Measurements from ENCODE around the gene CASP4.
"Not testable (repeated sequence)": the region's sequence is repeated elsewhere in the genome, so short reads cannot be mapped to it uniquely, and the experiment has no call there.

CASP4 gene

DNA sequence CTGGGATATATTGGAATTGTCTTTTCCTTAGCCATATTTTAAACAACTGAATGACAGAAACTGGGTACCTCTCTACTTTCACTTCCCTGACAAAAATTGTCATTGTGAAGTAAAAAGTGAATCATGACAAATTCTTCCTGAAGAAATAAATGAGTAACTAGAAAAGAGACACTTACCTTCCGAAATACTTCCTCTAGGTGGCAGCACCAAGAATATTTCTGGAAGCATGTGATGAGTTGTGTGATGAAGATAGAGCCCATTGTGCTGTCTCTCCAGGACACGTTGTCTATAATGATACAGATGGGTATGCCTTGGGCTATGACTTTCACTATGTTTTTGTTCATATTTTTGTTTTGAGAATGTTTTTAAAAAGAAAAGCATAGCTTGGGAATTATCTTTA lies 21.5 kb downstream of the CASP4 start:
- DNase-seq = no peak

DNA sequence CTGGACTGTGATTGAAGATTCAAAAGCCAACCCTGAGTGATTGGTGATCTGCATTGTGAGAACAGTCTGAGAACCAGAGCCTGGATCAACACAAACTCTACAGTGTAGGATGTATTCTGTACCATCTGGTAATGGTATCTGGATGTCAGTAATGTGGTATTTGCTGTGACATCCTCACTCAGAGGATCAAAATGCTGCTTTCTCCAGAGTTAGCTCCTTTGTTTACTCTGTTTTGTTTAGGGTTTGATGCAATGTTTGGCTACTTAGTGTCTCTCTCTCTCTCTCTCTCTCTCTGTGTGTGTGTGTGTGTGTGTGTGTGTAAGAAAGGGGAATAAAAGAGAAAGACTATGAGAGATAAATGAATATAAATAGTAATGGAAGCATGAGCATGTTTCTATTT lies 24.3 kb downstream of the CASP4 start:
- no peak for DNase-seq

DNA sequence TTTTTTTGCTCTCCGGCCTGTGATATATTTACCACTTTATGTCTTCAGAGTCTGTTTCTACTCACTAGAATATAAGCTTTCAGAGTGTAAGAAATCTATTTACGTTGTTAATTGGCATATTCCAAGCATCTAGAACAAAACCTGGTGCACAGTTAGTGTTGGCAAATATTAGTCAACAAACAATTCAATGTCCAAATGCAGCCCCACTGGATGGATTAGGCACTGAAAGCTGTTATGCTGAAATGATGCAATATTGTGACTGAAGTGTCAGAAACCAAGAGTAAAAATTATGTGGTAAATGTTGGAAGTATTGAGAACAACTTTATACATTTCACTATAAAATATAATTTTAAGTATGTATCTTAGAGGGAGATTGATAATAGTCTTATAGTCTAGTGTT lies 24.8 kb downstream of the CASP4 start:
- DNase-seq = no peak

DNA sequence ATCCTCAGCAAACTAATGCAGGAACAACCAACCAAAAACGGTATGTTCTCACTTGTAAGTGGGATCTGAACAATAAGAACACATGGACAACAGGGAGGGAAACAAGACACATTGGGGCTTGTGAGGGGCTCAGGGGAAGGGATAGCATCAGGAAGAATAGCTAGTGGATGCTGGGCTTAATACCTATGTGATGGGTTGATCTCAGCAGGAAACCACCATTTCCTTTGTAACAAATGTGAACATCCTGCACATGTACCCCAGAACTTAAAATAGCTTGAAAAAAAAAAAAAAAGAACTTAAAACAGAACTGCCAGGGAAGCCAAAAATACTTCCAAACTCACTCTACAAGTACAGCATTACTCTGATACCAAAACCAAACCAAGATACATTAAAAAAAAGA lies 33.8 kb downstream of the CASP4 start:
- no peak for DNase-seq

DNA sequence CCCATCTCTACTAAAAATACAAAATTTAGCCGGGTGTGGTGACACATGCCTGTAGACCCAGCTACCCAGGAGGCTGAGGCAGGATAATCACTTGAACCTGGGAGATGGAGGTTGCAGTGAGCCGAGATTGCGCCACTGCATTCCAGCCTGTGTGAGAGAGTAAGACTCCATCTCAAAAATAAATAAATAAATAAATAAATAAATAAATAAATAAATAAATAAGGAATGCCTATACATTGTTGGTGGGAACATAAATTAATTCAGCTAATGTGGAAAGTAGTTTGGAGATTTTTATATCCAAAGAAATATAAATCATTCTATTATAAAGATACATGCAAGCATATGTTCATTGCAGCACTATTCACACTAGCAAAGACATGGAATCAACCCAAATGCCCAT lies 34.3 kb downstream of the CASP4 start:
- DNase-seq = not testable (repeated sequence)

DNA sequence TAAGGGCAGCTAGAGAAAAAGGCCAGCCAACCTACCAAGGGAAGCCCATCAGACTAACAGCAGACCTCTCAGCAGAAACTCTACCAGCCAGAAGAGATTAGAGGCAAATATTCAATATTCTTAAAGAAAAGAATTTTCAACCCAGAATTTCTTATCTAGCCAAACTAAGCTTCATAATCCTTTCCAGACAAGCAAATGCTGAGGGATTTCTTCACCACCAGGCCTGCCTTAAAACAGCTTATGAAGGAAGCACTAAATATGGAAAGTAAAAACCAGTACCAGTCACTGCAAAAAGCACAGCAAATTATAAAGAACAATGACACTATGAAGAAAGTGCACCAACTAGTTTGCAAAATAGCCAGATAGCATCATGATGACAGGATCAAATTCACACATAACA lies 39.6 kb downstream of the CASP4 start:
- no peak for DNase-seq

DNA sequence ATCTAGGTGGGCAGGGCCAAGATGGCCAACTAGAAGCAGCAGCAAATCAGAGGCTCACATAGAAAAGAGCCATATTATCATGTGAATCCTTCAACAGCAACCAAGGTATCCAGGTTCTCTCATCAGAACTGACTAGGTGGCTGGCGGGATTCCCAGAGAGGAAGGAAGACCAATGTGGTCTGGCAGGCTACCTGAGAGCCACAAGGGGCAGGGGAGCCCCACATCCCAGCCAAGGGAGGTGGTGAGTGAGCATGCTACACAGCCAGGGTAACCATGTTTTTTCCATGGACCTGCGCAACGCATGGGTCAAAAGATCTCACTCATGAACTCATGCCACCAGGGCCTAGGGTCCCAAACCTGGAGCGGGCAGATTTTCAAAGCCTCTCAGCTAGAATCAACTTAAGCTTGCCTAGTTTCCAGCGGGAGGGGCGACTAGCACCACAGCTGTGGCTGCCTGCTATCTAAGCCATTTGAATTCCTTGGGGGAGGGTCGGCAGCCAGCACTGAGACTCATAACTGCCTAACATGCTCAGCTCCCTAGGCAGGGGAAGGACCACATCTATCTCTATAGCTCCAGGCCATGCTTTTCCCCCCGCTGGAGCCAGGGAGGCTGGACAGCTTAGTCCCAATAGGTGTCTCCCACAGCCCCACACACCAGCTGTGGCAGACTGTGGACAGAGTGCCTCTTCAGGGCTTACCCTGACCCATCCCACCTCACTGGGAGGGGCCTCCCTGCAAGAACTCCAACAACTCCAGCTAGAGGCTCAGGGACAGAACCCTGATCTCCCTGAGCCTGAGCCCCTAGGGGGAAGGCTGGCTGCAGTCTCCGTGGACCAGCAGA lies 41.4 kb downstream of the CASP4 start:
- DNase-seq = no peak

DNA sequence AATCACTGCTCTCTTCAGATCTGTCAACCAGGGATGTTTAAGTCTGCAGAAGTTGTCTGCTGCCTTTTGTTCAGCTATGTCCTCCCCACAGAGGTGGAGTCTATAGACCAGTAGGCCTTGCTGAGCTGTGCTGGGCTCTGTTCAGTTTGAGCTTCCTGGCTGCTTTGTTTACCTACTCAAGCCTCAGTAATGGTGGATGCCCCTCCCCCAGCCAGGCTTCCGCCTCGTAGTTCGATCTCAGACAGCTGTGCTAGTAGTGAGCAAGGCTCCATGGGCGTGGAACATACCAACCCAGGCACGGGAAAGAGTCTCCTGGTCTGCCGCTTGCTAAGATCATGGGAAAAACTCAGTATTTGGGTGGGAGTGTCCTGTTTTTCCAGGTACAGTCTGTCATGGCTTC lies 42.5 kb downstream of the CASP4 start:
- no peak for DNase-seq

DNA sequence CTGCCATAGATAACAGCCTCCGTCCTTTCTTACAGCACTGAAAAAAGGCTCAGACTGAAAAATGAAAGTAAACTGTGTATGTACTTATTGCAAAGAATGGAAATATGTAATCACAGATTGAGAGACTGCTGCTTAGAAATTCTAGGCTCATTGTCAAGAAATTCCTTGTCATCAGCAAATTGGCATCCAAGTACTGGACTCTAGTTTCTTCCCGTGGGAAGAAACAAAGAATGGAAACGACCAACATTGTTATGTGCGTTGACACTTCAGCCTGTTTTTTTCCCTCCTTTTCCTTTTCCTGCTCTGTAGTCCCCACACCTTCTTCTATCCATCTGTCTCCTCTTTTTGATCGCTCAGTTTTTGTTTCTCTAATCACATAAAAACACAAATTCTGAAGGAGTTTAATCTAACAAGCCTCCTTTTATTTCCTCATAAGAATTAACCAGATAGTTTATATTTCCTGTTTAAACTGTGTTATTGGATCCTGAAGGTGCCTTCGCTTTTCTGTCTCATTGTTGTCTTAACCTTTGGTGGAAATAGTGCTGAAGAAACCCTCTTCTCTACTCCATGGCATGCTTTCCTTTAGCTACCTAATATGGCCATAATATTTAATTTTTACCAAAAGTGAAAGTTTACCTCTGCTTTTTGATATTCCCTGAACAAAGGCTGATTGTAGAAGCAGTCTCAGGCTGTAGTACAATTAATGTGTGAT lies 50.1 kb downstream of the CASP4 start:
- DNase-seq = no peak

DNA sequence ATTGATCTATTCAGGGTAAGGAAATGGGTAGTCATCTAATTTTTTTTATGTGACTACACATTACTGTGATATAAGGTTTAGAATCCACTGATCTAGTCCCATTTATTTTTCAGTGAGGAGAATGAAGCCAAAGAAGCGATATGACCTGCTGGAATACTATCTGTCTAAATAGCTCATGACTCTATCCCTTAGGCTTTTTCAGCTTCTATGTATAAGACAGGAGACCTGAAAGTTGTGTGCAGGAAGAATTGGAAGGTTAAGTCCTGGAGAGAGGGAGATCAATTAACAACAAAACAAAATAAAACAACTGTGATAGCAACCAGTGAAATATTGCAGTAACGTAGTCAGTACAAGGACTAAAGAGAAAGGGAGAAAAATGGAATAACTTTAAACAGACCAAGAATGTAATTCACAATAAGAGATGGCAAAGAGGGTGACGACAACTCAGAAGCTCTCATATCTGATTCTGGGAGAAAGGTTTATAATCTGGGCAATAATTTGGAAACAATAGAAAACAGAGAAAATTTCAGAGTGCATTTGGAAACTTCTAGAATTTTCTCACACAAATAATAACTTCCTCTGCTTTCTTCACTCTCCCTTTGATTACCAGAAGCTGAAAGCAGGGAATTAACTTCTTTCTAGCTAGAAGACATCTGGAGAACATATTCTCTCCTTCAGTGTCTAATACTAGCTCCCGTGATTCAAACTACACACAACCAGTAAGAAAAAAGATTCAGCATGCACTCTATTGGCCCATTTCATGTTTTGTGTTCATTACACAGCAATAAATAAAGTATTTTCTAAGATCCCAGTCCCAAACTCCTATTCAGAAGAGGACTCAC lies 50.9 kb downstream of the CASP4 start:
- DNase-seq = no peak

DNA sequence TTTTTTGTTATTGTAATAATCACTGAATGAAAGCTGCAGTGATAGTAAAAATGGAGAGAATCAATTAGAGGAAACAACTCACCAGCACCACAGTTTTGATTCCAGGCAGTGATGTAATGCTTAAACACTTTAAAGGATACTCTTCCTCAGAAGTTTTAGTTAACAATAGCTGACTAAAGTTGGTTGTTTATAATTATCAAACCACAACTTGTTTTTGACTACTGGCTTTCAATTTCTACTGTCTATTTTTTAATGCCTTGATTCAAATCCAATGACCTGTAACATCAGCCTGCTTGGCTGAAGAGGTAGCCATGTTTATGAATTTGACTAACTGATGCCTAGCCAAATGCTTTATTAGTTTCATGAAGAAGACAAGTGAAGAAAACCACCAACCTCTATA lies 51.9 kb downstream of the CASP4 start:
- DNase-seq = no peak

DNA sequence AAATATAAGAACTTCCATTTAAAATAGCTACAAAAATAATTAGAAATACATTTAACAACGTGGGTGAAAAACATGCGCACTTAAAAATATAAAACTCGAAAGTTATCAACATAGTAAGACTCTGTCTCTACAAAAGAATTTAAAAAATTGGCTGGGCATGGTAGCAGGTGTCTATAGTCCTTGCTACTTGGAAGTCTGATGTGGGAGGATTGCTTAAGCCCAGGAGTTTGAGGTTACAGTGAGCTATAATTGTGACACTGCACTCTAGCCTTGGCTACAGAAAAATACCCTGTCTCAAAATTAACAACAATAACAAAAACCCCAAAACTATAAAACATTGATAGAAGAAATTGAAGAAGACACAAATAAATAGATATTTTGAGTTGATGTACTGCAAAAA lies 56.3 kb downstream of the CASP4 start:
- no peak for DNase-seq

DNA sequence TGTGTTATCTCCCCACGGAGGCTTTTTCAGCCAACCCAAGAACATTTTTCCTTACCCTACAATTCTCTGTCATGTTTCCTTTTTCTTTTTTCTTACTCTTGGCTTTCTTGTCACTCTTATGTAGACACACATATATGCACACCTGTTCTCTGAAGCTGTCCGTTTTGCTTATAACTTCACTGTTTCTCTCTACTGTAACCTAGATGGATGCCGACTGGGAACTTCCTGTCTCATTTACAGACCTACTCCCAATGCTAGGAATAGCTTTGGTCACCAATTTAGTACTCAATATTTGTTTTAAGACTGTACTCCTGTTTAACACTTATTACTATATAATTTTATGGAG lies 60.2 kb downstream of the CASP4 start:
- no peak for DNase-seq

DNA sequence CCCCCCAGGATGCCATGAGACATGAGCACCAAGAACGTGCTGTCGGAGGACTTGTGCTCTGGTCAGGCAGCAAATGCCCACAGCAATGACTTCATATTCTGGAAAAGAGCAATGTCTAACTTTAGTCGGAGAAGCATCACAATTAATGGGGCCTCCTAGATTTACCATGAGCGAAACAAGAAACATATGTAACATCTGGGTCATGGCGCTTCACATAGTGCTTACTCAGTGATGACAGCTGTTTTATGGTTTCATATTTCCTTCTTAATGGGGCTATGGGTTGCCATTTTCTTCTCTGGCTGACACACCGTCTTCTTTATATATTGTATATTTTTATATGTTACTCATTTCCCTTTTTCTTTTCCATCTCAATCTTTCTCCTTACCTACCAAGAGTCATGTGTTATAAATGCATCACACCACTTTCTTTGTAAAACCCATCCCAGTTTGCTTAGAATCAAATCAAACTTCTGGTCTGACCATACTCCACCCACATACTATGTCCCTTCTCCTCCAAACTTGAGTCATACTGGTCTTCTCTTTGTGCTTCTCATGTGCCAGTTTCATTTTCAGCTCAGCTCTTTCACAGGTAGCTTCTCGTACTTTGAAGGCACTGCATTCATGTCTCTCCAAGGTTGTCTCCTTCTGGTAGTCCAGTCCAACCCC lies 60.7 kb downstream of the CASP4 start:
- DNase-seq = no peak

DNA sequence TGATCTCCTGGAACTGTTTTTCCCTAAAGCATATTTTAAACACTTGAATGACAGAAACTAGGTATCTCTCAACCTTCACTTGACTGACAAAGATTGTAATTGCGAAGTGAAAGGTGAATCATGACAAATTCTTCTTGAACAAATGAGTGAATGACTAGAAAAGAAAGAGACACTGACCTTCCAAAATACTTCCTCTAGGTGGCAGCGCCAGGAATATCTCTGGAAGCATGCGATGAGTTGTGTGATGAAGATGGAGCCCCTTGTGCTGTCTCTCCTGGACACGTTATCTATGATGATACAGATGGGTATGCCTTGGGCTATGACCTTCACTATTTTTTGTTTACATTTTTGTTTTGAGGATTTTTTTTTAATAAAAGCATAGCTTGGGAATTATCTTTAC lies 63.1 kb downstream of the CASP4 start:
- no peak for DNase-seq

DNA sequence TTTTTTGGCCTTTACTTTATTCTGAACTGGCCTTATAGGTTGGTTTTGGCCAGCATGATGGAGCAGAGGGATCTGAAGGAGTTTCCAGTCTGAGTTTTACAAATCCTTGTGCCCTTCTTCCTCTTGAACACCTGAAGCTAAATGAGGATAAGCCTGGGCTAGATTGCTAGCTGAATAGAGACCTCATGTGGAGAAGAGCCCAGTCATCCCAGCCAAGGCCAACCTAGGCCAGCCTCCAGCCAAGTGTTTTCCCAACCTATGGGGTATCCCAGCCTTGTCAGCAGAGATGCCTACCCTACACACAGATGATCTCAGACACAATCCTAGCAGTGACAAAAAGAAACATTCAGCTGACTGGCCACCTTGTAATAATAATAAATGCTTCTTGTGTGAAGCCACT lies 69.1 kb downstream of the CASP4 start:
- no peak for DNase-seq

DNA sequence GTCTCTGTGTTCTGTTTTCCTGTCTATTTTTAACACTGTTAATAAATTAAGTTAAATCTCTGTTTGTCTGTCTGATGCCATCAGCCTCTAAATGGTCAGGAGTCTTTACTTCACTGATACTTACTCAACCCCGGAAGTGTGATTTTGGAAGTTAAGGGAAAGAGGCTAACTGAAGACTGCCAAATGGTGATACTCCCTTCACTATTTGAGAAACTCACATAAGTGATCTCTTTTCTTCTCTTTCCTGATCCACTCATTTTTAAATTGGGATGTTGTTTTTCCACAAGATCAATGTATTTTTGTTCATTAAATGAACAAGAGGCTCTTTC lies 69.7 kb downstream of the CASP4 start:
- no peak for DNase-seq

DNA sequence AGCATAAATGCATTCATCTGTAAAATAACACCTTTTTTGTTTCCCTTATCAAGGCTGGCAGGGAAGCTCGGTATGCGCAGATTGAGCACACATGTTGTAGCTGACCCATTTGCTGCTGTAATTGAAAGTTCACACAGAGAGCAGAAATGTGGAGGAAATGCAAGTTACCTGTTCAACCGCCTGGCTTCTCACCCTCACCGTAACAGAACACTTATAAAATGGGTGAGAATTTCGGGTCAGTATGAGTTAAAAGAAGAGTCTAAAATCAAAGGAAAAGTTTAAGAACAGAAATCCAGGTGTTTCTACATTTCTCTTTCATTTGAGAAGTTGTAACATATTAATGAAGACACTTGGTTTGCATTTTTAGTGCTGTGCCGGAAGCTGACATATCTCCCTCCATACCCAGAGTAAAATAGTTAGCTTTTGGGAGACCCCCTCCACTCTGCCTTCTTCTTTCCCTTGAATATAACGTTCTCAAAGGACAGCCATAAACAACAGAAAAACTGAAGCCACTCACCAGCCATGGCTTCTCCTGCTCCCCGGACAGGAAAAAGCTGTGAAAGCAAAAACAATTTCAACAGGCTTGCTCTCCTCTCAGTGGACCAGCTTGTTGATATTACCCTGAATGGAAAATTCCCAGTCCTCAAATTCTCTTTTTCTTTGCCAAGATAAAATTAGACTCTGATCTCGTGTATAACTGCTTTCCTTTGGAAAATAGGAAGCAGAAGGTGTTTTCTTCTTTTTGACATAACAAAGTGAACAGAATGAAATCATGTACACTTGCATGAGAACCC lies 70.3 kb downstream of the CASP4 start, which contains the start of gene CASP12:
CASP12 (minus strand) TSS at position 570 of the 794 bp plus-strand sequence.
- no peak for DNase-seq

DNA sequence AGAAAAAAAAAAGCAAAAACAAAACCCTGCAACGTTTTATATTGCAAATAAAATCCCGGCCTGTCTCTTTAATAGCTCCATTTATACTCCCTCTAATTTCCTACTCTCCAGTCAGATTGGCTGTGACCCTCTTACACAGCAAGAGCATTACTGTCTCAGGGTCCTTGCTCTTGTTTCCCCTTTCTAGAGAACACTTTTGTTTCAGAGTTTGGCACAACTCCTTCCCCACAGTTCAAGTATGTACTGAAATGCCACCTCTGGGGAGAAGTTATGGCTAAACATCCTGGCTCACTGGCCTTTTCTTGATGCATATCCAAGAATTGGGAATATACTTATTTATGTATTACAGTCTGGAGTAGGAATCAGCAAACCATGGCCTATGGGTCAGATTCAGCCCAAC lies 72.7 kb downstream of the CASP4 start:
- no peak for DNase-seq

DNA sequence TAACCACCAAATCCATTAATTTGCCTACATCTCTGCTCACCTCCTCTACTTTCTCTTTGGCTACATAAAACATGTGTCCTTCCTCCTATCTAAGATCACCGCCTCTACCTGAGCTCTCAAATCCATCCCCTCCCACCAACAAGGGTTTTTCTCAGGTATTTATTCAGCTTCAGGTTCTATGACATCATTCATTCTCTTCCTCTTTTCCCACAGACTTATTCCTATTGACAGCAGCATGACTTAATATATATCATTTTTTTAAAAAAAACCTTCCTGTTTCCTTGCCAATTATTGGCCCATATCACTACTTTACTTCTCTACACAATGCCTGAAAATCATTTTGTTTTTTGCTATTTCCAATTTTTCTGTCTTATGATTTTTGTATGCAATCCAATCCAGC lies 74.5 kb downstream of the CASP4 start:
- no peak for DNase-seq

Measured in effector CD8-positive, alpha-beta T cell (primary cell).